Effector memory CD4-positive, alpha-beta T cell (primary cell): ENCODE results near the gene ANKRD55.

Source experiments
- DNase-seq, 3 donors: peaks; one replicate each; pipeline ENCODE4 v3.0.0-alpha.2; 2020
- H3K27ac ChIP-seq: 2 replicates; pipeline ENCODE4 v1.7.0; 2013; ENCODE audit warnings: mild to moderate bottlenecking, low read length, moderate library complexity; ENCODE audit not compliant: insufficient read depth, poor library complexity, severe bottlenecking
- H3K27me3 ChIP-seq: replicated peaks from 2 replicates; pipeline ENCODE4 v1.7.0; 2013; ENCODE audit warnings: mild to moderate bottlenecking, low read length; ENCODE audit not compliant: insufficient read depth, control insufficient read depth, poor library complexity, severe bottlenecking
- H3K36me3 ChIP-seq: 2 replicates; pipeline ENCODE4 v1.7.0; 2013; ENCODE audit warnings: mild to moderate bottlenecking, low read length, moderate library complexity; ENCODE audit not compliant: control insufficient read depth, insufficient read depth
- H3K4me1 ChIP-seq: 2 replicates; pipeline ENCODE4 v1.7.0; 2013; ENCODE audit warnings: low read length, mild to moderate bottlenecking; ENCODE audit not compliant: control insufficient read depth, insufficient read depth, poor library complexity, severe bottlenecking
- H3K4me3 ChIP-seq: 2 replicates; pipeline ENCODE4 v1.7.0; 2013; ENCODE audit warnings: low read length, low read depth, mild to moderate bottlenecking; ENCODE audit not compliant: insufficient read depth, poor library complexity, severe bottlenecking
- H3K9me3 ChIP-seq: 2 replicates; pipeline ENCODE4 v1.7.0; 2013; ENCODE audit warnings: mild to moderate bottlenecking, low read length, moderate library complexity; ENCODE audit not compliant: control insufficient read depth

ANKRD55 gene

GRCh38 chr5:56195016-56195415, 38.1 kb downstream of the ANKRD55 start:
- Histone ChIP-seq H3K4me3 (no peak overlapping the region), H3K36me3 (no peaks in the 10 kb centered on the region), H3K9me3 (no peaks in the 10 kb centered on the region), H3K27me3 (no peaks in the 10 kb centered on the region), H3K27ac (no peak overlapping the region), H3K4me1 (no peaks in the 10 kb centered on the region)
- DNase-seq, result no peak

DNA sequence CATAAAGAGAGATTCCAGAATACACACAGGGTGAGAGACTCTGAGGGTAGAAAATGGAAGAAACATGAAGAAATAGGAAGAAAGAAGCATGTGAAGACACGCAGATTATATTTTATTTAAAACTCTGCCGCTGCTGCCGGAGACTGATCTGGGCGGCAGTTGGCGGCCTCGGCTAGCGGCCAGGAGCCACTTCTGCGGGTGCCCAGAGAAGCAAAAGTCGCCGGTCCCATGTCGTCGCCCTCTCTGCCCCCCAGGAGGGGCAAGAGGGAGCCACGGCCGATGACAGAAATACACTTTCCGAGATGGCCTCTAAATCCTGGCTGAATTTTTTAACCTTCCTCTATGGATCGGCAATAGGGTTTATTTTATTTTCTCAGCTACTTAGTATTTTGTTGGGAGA, 40.9 kb downstream of the ANKRD55 start:
- H3K4me1 ChIP-seq, result no peaks in the 10 kb centered on the region
- H3K36me3 ChIP-seq, result no peaks in the 10 kb centered on the region
- H3K4me3 ChIP-seq, result no peak overlapping the region
- no peak overlapping the region for H3K27ac ChIP-seq
- no peaks in the 10 kb centered on the region for H3K9me3 ChIP-seq
- no peaks in the 10 kb centered on the region for H3K27me3 ChIP-seq
- DNase-seq, result no peak

DNA sequence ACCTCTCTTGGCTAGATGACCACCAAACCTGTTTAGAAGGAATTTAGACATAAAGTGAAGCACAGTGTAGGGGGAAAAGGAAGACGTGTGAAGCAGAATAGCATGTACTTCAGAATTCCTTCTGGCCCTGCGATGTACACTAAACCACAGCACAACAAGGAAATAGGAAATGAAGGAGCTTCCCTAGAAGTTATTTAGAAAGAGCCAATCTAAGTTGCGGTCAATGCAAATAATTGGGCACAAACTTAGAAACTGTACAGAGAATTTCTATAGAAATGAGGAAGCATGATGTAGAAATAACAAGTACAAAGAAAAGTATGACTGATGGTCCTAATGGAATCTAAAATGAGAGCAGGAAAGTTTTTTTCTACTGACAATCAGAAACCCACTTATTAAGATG, 41.5 kb downstream of the ANKRD55 start:
- H3K4me3 ChIP-seq, result no peak overlapping the region
- no peaks in the 10 kb centered on the region for H3K9me3 ChIP-seq
- H3K27me3 ChIP-seq, result no peaks in the 10 kb centered on the region
- no peak overlapping the region for H3K27ac ChIP-seq
- no peaks in the 10 kb centered on the region for H3K4me1 ChIP-seq
- no peak for DNase-seq
- H3K36me3 ChIP-seq, result no peaks in the 10 kb centered on the region

DNA sequence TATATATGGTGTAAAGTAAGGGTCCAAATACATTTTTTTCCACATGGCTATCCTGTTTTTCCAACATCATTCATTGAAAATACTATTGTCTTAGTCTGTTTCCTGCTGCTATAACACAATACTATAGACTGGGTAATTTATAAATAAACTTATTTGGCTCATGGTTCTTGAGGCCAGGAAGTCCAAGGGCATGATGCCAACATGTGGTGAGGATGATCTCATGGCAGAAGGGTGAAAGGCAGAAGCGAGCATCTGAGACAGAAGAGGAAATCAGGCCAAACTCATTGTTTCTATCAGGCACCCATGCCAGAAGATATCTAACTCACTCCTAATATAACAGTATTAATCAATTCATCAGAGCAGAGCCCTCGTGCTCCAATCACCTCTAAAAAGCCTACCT, 42.6 kb downstream of the ANKRD55 start:
- no peaks in the 10 kb centered on the region for H3K36me3 ChIP-seq
- H3K4me3 ChIP-seq, result no peak overlapping the region
- no peaks in the 10 kb centered on the region for H3K9me3 ChIP-seq
- no peak overlapping the region for H3K27ac ChIP-seq
- no peaks in the 10 kb centered on the region for H3K4me1 ChIP-seq
- peak in 1 of 3 donors; percentile 8 for DNase-seq
- H3K27me3 ChIP-seq, result no peaks in the 10 kb centered on the region

GRCh38 chr5:56185768-56186311, 47.3 kb downstream of the ANKRD55 start:
- Histone ChIP-seq H3K27ac (no peak overlapping the region), H3K4me3 (no peak overlapping the region)
- DNase-seq, result no peak

DNA sequence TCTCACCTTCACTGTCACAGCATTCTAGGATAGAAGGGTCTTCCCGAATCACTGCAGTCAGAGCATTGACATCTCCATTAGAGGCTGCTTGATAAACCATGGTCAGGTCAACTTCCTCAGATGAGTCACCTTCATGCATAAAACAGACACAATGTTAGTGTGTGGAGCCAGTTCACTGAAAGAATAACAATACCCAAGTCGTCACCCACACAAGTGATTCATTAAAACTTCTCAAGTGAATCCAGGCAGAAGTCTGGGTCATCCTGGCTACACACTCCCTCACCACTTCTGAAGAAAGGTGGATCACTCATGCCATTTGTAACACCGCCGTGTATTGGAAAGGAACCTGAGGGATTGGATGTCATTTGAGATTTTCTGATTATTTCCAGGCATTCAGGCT, 49.6 kb downstream of the ANKRD55 start:
- H3K9me3 ChIP-seq, result no peaks in the 10 kb centered on the region
- no peak overlapping the region for H3K27ac ChIP-seq
- no peak overlapping the region for H3K4me3 ChIP-seq
- no peaks in the 10 kb centered on the region for H3K36me3 ChIP-seq
- H3K27me3 ChIP-seq, result no peaks in the 10 kb centered on the region
- H3K4me1 ChIP-seq, result no peaks in the 10 kb centered on the region
- no peak for DNase-seq

More at GRCh38 chr5:56185768-56186311, 47.3 kb downstream of the ANKRD55 start:
- no peaks in the 10 kb centered on the region for H3K9me3 ChIP-seq
- H3K27me3 ChIP-seq, result no peaks in the 10 kb centered on the region
- no peaks in the 10 kb centered on the region for H3K4me1 ChIP-seq
- no peaks in the 10 kb centered on the region for H3K36me3 ChIP-seq

DNA sequence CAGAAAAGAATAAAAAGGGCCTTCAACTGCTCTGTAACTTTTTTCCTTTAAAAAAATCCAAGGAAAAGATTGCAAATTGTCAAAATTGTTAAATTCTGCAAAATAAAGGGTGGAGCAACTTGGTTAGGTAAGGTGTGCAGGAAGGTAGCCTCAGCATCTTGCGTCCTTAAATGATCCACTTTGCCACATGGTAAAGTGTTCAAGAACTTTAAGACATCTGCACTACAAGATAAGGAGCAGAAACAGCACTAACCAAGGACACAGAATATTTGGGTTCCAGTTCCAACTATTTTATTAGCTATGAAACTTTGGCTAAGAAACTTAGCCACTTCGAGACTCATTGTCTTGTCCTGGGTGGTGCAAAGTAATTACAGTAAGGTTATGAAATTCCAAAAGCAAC, 53.7 kb downstream of the ANKRD55 start:
- no peak overlapping the region for H3K27ac ChIP-seq
- DNase-seq, result no peak
- no peaks in the 10 kb centered on the region for H3K27me3 ChIP-seq
- H3K4me3 ChIP-seq, result no peak overlapping the region
- H3K9me3 ChIP-seq, result no peaks in the 10 kb centered on the region
- H3K4me1 ChIP-seq, result no peaks in the 10 kb centered on the region
- no peaks in the 10 kb centered on the region for H3K36me3 ChIP-seq

DNA sequence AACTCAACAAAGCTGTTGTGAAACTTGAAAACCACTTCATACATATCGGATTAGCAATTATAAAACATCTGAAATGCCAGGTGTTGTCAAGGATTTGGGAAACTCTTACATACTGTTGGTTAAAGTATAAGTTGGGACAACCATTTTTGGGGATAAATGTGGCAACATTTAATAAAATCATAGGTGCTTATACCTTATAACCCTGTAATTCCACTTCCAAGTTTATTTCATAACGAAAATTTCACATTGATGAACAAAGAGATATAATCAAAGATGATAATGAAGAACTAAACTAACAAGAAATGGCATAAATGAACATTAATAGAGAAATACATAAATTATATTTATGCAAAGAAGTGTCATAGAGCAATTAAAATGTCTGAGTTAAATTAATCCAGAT, 54.3 kb downstream of the ANKRD55 start:
- DNase-seq, result no peak
- no peaks in the 10 kb centered on the region for H3K27me3 ChIP-seq
- H3K27ac ChIP-seq, result no peak overlapping the region
- no peak overlapping the region for H3K4me3 ChIP-seq
- no peaks in the 10 kb centered on the region for H3K36me3 ChIP-seq
- H3K9me3 ChIP-seq, result no peaks in the 10 kb centered on the region
- H3K4me1 ChIP-seq, result no peaks in the 10 kb centered on the region

GRCh38 chr5:56176871-56177533, 56.1 kb downstream of the ANKRD55 start:
- H3K4me1 ChIP-seq, result no peaks in the 10 kb centered on the region
- no peaks in the 10 kb centered on the region for H3K36me3 ChIP-seq
- no peaks in the 10 kb centered on the region for H3K9me3 ChIP-seq
- DNase-seq, result no peak
- H3K27me3 ChIP-seq, result no peaks in the 10 kb centered on the region
- no peak overlapping the region for H3K4me3 ChIP-seq
- H3K27ac ChIP-seq, result no peak overlapping the region

DNA sequence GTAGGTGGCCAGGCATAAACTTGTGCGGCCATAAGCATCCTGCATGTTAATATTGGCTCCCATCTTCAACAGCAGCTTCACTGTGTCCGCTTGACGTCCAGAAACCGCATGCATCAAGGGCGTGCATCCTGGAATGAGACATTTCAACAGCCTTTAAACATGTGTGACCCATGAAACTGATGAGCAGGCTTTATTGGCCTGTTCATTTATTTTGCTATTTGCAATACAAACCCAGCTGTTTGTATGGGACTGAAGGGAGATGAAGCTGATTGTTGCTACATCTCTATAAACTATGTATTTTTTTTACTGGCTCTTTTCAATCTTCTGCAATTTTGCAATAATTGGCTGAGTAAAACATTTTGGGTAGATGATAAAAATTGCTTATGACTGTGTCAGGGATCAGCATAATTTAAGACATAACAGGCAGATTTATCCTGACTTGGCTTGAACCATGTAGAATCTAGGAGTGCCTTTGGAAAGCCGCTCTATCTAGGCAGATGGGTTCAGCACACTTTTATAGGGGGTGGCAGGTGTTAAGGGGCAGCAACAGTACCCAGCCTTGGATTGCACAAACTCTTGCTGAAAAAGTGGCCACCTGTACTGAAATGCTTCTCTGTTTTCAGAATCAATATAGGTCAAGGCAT, 56.9 kb downstream of the ANKRD55 start:
- Histone ChIP-seq H3K4me1 (no peaks in the 10 kb centered on the region), H3K27ac (no peak overlapping the region), H3K27me3 (no peaks in the 10 kb centered on the region), H3K36me3 (no peaks in the 10 kb centered on the region), H3K9me3 (no peaks in the 10 kb centered on the region), H3K4me3 (no peak overlapping the region)
- DNase-seq, result no peak
